Panc1 (cell line): ENCODE data around the gene DMRT2.

Experiments
- POLR2AphosphoS5 ChIP-seq: IDR thresholded peaks from 2 replicates; pipeline ENCODE4 v1.6.1; 2012; ENCODE audit warnings: mild to moderate bottlenecking, low read depth, low read length, moderate library complexity
- REST ChIP-seq, 2 experiments: IDR thresholded peaks; 2 replicates each; pipeline ENCODE4 v1.6.1; 2011 to 2012; ENCODE audit warnings: low read depth in 2 of 2, control low read depth in 1 of 2, low read length in 1 of 2, mild to moderate bottlenecking in 1 of 2, moderate library complexity in 1 of 2; ENCODE audit not compliant: insufficient read depth in 1 of 2
- SIN3A ChIP-seq: IDR thresholded peaks from 2 replicates; pipeline ENCODE4 v1.6.1; 2012; ENCODE audit warnings: low read depth, mild to moderate bottlenecking, low read length, moderate library complexity, borderline replicate concordance; ENCODE audit not compliant: insufficient read depth
- TCF7L2 ChIP-seq: IDR thresholded peaks from 2 replicates; pipeline ENCODE4 v1.6.1; 2011; ENCODE audit warnings: mild to moderate bottlenecking, low read depth, low read length, inconsistent platforms
- TF ChIP-seq, protein P1 (sequence below): fragments of 450-650 bp; IDR thresholded peaks from 2 replicates; pipeline ENCODE4 v1.5.1; 2017; ENCODE audit warnings: mild to moderate bottlenecking

DNA sequence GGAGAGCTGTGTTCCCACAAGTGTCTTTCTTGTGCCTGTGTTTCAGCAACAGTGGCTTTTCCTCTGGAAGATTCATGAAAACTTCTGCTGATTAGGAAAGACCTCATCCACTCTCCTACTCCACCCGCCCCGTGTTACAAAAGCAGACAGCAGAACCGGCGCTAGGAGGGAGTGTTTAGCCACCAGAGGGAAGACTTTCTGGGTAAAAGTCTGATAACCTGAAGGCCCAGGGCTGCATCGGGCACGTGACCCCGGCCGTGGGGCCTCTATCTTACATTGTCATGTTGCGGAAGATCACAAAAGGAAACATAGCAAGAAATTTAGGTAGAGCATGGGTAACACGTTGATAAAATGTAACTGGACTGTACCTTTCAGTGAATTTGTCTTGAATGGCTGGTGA is 32.0 kb upstream of the DMRT2 start:
- TF ChIP-seq, protein P1, sequence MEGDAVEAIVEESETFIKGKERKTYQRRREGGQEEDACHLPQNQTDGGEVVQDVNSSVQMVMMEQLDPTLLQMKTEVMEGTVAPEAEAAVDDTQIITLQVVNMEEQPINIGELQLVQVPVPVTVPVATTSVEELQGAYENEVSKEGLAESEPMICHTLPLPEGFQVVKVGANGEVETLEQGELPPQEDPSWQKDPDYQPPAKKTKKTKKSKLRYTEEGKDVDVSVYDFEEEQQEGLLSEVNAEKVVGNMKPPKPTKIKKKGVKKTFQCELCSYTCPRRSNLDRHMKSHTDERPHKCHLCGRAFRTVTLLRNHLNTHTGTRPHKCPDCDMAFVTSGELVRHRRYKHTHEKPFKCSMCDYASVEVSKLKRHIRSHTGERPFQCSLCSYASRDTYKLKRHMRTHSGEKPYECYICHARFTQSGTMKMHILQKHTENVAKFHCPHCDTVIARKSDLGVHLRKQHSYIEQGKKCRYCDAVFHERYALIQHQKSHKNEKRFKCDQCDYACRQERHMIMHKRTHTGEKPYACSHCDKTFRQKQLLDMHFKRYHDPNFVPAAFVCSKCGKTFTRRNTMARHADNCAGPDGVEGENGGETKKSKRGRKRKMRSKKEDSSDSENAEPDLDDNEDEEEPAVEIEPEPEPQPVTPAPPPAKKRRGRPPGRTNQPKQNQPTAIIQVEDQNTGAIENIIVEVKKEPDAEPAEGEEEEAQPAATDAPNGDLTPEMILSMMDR, result peak; percentile 36
- TF ChIP-seq POLR2AphosphoS5, result no peak
- no peak for TF ChIP-seq SIN3A
- TF ChIP-seq REST (IDR thresholded peaks at IDR 0.05; ENCODE audit: insufficient read depth in 1 of 2, low read depth in 2 of 2, low read length in 1 of 2), result no peak
- TF ChIP-seq TCF7L2, result no peak
